Measurements from ENCODE around the gene SLC6A19. TPM values are rescaled to one million over a fixed set of nuclear protein-coding genes. Genes with fewer than 3 reads are reported as not detected.

The SLC6A19 gene
- total RNA-seq, 1 donor from 2014 or later = not detected

GRCh38 chr5:1196562-1196961 is 4.8 kb upstream of the SLC6A19 start:
- Histone ChIP-seq H3K4me3 (no peak overlapping the region), H3K4me1 (no peaks in the 10 kb centered on the region), H3K27ac (no peak overlapping the region), H3K9me3 (no peaks in the 10 kb centered on the region), H3K36me3 (no peaks in the 10 kb centered on the region), H3K27me3 (no peaks in the 10 kb centered on the region)
- TF ChIP-seq CTCF (IDR thresholded peaks at IDR 0.05) (no peak), POLR2AphosphoS5 (IDR thresholded peaks at IDR 0.05; ENCODE audit: insufficient read depth in 1 of 2, low read depth in 1 of 2) (no peak), POLR2A (IDR thresholded peaks at IDR 0.05) (no peak)
- intact Hi-C loops (cut with DNase I) = no loop called here
- DNase-seq (ENCODE audit: extremely low spot score in 2 of 2) = no peak

- no peaks in the 10 kb centered on the region for H3K9me3 ChIP-seq
- no peaks in the 10 kb centered on the region for H3K27me3 ChIP-seq
- intact Hi-C loops (cut with DNase I) = no loop called here
- no peak for DNase-seq (ENCODE audit: extremely low spot score in 2 of 2)
- H3K36me3 ChIP-seq = no peaks in the 10 kb centered on the region
- no peaks in the 10 kb centered on the region for H3K4me1 ChIP-seq
- H3K4me3 ChIP-seq = no peak overlapping the region
- H3K27ac ChIP-seq = no peak overlapping the region
- TF ChIP-seq POLR2AphosphoS5 (IDR thresholded peaks at IDR 0.05; ENCODE audit: insufficient read depth in 1 of 2, low read depth in 1 of 2) = no peak
- TF ChIP-seq CTCF (IDR thresholded peaks at IDR 0.05) = no peak
- no peak for TF ChIP-seq POLR2A (IDR thresholded peaks at IDR 0.05)
Observed at GRCh38 chr5:1197876-1198666, 3.3 kb upstream of the SLC6A19 start.

DNA sequence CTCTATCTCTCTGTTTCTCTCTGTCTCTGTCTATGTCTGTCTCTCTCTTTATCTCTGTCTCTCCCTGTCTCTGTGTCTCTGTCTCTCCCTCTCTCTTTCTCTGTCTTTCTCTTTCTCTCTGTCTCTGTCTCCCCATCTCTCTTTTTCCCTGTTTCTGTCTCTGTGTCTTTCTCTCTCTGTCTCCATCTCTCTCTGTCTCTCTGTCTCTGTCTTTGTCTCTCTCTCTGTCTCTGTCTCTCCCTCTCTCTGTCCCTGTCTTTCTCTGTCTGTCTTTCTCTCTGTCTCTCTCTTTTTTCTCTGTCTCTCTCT is 2.1 kb upstream of the SLC6A19 start:
- H3K9me3 ChIP-seq = no peaks in the 10 kb centered on the region
- H3K27ac ChIP-seq = no peak overlapping the region

DNA sequence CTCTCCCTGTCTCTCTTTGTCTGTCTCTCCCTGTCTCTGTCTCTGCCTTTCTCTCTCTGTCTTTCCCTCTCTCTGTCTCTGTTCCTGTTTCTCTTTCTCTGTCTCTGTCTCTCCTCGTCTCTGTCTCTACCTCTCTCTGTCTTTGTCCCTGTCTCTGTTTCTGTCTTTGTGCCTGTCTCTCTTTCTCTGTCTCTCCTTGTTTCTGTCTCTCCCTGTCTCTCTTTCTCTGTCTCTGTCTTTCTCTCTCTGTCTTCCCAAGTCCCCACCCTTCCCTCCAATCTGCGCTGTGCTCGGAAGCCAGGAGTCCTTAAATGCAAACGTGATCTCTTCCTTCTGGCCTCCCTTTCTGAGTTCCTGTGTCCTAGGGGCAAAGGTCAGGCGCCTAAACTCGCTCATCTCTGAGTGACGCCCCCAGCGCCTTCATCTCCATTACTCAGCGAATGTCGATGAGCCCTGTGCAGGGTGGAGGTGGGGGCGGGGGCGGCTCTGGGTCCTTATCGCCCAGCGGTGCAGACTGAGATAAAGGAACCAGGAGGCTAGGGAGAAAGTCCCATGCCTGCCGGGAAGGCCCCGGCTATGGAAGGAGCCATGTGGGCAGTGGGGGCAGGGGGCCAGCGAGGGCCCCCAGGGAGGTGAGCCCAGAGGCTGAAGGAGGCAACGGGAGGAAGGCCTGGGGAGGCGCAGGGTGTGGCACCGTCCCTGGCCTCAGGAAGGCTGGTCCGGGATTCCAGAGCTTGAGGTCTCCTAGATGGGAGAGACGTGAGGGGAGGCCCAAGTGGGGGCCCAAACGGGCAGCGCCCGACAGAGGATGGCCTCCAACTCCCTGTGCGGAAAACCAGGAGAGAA is 1.5 kb upstream of the SLC6A19 start:
- H3K27ac ChIP-seq = no peak overlapping the region
- DNase-seq (ENCODE audit: extremely low spot score in 2 of 2) = no peak
- intact Hi-C loops (cut with DNase I) = no loop called here
- no peak overlapping the region for H3K4me3 ChIP-seq
- TF ChIP-seq POLR2A (IDR thresholded peaks at IDR 0.05) = no peak
- no peak for TF ChIP-seq CTCF (IDR thresholded peaks at IDR 0.05)
- no peak for TF ChIP-seq POLR2AphosphoS5 (IDR thresholded peaks at IDR 0.05; ENCODE audit: insufficient read depth in 1 of 2, low read depth in 1 of 2)
- H3K9me3 ChIP-seq = no peaks in the 10 kb centered on the region
- no peaks in the 10 kb centered on the region for H3K36me3 ChIP-seq
- H3K4me1 ChIP-seq = no peaks in the 10 kb centered on the region
- no peaks in the 10 kb centered on the region for H3K27me3 ChIP-seq

More for the DNA sequence above, 2.1 kb upstream of the SLC6A19 start:
- intact Hi-C loops (cut with DNase I) = no loop called here
- no peaks in the 10 kb centered on the region for H3K27me3 ChIP-seq
- no peaks in the 10 kb centered on the region for H3K4me1 ChIP-seq
- no peak overlapping the region for H3K4me3 ChIP-seq
- DNase-seq (ENCODE audit: extremely low spot score in 2 of 2) = no peak
- no peaks in the 10 kb centered on the region for H3K36me3 ChIP-seq
- TF ChIP-seq POLR2A (IDR thresholded peaks at IDR 0.05) (no peak), POLR2AphosphoS5 (IDR thresholded peaks at IDR 0.05; ENCODE audit: insufficient read depth in 1 of 2, low read depth in 1 of 2) (no peak), CTCF (IDR thresholded peaks at IDR 0.05) (no peak)
